Neutrophil (primary cell): ENCODE measurements around the gene CCL18.
A peak's percentile ranks its signal among the peaks of the same experiment; 100 is the strongest.
"Not testable (repeated sequence)": the region's sequence is repeated elsewhere in the genome, so short reads cannot be mapped to it uniquely, and the experiment has no call there.

Experiments used
- H3K27ac ChIP-seq: fragments of 200-600 bp; sonication (generic); 2 replicates; pipeline ENCODE4 v1.5.1; 2016; ENCODE audit warnings: mild to moderate bottlenecking, moderate library complexity
- H3K27me3 ChIP-seq: fragments of 200-600 bp; sonication (generic); 2 replicates; pipeline ENCODE4 v1.6.0; 2016; ENCODE audit warnings: mild to moderate bottlenecking
- H3K36me3 ChIP-seq: fragments of 200-600 bp; sonication (generic); 2 replicates; pipeline ENCODE4 v1.5.1; 2017
- H3K4me1 ChIP-seq, 2 experiments: fragments of 200-600 bp in 1 of 2; sonication (generic) in 1 of 2; 1 replicate in 1 of 2; 2 replicates in 1 of 2; pipeline versions ENCODE4 v1.5.1 to v1.6.1; 2013 to 2016; ENCODE audit warnings: low read depth in 1 of 2, low read length in 1 of 2, mild to moderate bottlenecking in 1 of 2, moderate library complexity in 1 of 2; ENCODE audit not compliant: control insufficient read depth in 1 of 2, insufficient read depth in 1 of 2
- H3K4me3 ChIP-seq, 2 experiments: fragments of 200-600 bp in 1 of 2; sonication (generic) in 1 of 2; 1 replicate in 1 of 2; 2 replicates in 1 of 2; pipeline ENCODE4 v1.5.1; 2013 to 2016; ENCODE audit warnings: low read depth in 1 of 2, low read length in 1 of 2, mild to moderate bottlenecking in 1 of 2, moderate library complexity in 1 of 2
- H3K9me3 ChIP-seq: fragments of 200-600 bp; sonication (generic); 2 replicates; pipeline ENCODE4 v1.5.1; 2016
- CTCF ChIP-seq: fragments of 200-600 bp; sonication (generic); IDR thresholded peaks from 2 replicates; pipeline ENCODE4 v1.5.1; 2016; ENCODE audit warnings: antibody characterized with exemption

Gene CCL18

GRCh38 chr17:36103401-36103975, 39.4 kb downstream of the CCL18 start, which contains the start of gene CCL4:
Gene CCL4, plus strand, starts transcription at chr17:36103827. Its CDS starts 79 bp downstream, at chr17:36103906.
- Histone ChIP-seq H3K4me1 (peaks cover 59 to 62% of the 10 kb centered on the region in 2 experiments), H3K4me3 (peak within 1 kb of the TSS in 1 of 2 experiments; percentile 39), H3K27ac (peak within 1 kb of the TSS; percentile 85)
- not testable (repeated sequence) for H3K9me3 ChIP-seq, H3K27me3 ChIP-seq, H3K36me3 ChIP-seq
- peak; percentile 45 for TF ChIP-seq CTCF

DNA sequence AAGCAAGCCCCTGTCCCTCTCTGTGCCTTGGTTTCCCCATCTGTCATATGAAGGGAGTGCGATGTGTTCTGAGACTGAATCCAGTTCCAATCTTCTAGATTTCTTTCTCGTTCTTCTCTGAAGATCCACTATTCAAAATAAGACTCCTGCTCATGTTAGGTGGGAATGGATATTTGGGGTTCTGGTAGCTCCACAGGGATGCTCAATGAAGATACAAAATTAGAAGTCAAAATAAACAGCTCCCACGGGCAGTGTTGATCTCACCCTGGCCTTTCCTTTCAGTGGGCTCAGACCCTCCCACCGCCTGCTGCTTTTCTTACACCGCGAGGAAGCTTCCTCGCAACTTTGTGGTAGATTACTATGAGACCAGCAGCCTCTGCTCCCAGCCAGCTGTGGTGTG, 40.2 kb downstream of the CCL18 start:
- peak overlapping the region in 1 of 2 experiments; percentile 39 for H3K4me3 ChIP-seq
- H3K36me3 ChIP-seq, H3K9me3 ChIP-seq, H3K27me3 ChIP-seq: not testable (repeated sequence)
- H3K4me1 ChIP-seq, result peaks cover 63 to 66% of the 10 kb centered on the region in 2 experiments
- peak overlapping the region; percentile 85 for H3K27ac ChIP-seq

- Histone ChIP-seq H3K27me3 (no peaks in the 10 kb centered on the region), H3K36me3 (no peaks in the 10 kb centered on the region), H3K9me3 (no peaks in the 10 kb centered on the region), H3K4me1 (peaks cover 63 to 66% of the 10 kb centered on the region in 2 experiments), H3K27ac (peak overlapping the region; percentile 85), H3K4me3 (peak overlapping the region in 1 of 2 experiments; percentile 39)
- TF ChIP-seq CTCF, result no peak
These were observed 40.7 kb downstream of the CCL18 start for GRCh38 chr17:36104701-36105181.

GRCh38 chr17:36105781-36106492, 41.9 kb downstream of the CCL18 start:
- Histone ChIP-seq H3K4me3 (no peak overlapping the region), H3K4me1 (peaks cover 63 to 66% of the 10 kb centered on the region in 2 experiments), H3K36me3 (no peaks in the 10 kb centered on the region), H3K27ac (peak overlapping the region; percentile 46), H3K9me3 (no peaks in the 10 kb centered on the region), H3K27me3 (no peaks in the 10 kb centered on the region)
- TF ChIP-seq CTCF, result no peak

GRCh38 chr17:36106493-36106835, 42.4 kb downstream of the CCL18 start:
- H3K4me1 ChIP-seq, result peaks cover 63 to 66% of the 10 kb centered on the region in 2 experiments
- H3K36me3 ChIP-seq, result no peaks in the 10 kb centered on the region
- H3K9me3 ChIP-seq, result no peaks in the 10 kb centered on the region
- no peak for TF ChIP-seq CTCF
- H3K27ac ChIP-seq, result no peak overlapping the region
- no peak overlapping the region for H3K4me3 ChIP-seq
- H3K27me3 ChIP-seq, result no peaks in the 10 kb centered on the region

DNA sequence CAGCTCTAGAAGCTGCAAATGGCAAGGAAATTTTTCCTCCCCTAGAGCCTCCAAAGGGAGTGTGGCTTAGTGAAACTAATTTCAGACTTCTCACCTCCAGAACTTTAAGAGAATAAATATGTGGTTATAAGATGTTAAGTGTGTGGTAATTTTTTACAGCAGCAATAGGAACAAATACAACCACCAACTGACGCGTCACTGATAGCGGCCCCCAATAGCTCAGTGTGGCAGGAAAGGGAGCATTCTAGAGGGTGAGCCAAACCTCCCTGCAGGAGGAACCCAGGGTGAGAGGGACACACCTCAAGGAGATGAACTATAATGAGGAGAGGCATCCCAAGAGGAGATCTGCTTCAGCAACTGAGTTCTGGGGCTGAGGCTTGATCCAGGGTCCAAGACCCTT, 43.6 kb downstream of the CCL18 start:
- no peak for TF ChIP-seq CTCF
- Histone ChIP-seq H3K4me1 (peaks cover 59 to 62% of the 10 kb centered on the region in 2 experiments), H3K27me3 (no peaks in the 10 kb centered on the region), H3K27ac (peak overlapping the region; percentile 62), H3K36me3 (no peaks in the 10 kb centered on the region), H3K9me3 (no peaks in the 10 kb centered on the region), H3K4me3 (no peak overlapping the region)

DNA sequence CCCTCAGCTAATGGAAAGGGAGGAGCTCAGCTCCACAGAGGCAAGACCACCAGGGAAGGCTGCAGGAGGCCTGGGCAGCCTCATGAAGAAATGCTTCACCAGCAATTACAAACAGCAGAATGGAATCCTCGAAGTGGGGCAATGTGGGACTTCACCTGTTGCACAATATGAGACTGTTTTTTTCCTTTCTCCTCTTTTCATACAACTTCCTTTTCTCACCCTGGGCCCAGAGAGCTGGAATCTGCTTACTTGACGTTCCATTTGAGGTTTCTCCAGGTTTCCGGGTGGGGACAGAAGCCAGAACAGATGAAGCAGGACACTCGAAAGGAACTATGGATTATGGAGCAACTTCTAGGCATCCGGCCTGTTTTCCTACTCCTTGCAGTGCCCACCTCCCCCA, 44.2 kb downstream of the CCL18 start:
- H3K4me3 ChIP-seq, H3K36me3 ChIP-seq, H3K9me3 ChIP-seq, H3K27me3 ChIP-seq: not testable (repeated sequence)
- Histone ChIP-seq H3K27ac (peak overlapping the region; percentile 62), H3K4me1 (peaks cover 53 to 56% of the 10 kb centered on the region in 2 experiments)
